Activated T-cell treated with anti-CD3 and anti-CD28 coated beads, Interleukin-2, amount 50 U/mL, for 1 hour (primary cell): ENCODE data around the gene SSMEM1.
A peak's percentile ranks its signal among the peaks of the same experiment; 100 is the strongest.
"Not testable (repeated sequence)": the region's sequence is repeated elsewhere in the genome, so short reads cannot be mapped to it uniquely, and the experiment has no call there.

Experiments
- DNase-seq: peaks from one replicate; pipeline ENCODE4 v3.0.0-alpha.2; 2020

The SSMEM1 gene, protein sequence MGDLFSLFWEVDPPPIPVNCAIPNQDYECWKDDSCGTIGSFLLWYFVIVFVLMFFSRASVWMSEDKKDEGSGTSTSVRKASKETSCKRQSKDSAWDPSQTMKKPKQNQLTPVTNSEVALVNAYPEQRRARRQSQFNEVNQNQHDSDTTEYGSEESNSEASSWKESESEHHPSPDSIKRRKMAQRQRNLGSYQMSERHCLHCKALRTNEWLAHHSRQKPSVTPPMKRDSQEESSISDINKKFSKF

DNA sequence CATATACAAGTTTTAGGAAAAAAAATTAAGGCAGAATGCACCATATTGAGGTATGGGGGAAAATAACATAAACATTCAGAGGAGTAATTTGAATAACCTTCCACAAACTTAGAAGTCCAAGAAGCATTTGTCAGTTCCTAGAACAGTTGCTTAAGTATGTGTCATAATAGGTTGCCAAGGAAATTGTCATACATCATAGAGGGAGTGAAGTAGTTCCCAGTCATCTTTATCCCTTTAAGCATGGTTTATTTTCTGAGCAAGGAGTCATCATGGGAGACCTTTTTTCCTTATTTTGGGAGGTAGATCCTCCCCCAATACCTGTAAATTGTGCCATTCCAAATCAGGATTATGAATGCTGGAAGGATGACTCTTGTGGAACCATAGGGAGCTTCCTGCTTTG, at the start of gene SSMEM1:
SSMEM1 (plus strand) TSS at position 219 of the 400 bp plus-strand sequence; CDS start at position 270, 51 bp downstream.
- no peak for DNase-seq

DNA sequence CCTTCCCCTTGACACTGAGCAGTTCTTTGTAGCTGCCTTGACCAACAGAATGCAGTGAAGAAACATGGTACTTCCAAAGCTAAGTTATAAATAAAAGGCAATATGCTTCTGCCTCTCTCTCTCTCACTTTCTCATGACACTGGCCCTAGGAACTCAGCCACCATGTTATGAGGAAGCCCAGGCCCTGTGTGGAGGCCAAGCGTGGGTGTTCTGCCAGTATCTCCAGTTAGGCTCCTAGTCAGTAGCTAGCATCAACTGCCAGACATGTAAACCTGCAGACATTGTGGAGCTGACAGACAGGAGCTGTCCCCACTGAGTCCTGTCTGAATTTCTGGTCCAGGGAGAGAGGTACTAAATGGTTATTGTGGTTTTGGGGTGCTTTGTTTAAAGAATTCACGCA, 47.6 kb upstream of the SSMEM1 start:
- no peak for DNase-seq

DNA sequence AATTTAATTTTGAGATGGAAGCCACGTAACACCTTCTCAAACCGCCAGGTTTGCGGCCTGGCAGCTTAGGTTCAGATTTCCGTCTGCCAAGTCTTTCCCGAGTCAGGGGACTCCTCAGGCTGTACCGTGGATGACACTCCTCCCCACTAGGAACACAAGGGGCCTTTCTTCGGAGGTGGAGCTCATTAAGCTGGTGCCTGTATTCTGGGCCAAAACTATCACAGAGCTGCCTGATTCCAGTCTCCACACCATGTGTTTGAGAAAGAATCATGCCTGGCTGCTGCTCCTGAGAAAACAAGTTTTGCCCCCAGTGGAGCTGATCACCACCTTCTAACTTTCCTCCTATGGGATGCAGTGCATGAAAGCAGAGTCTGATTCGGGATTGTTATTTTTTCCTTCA, 47.2 kb upstream of the SSMEM1 start:
- no peak for DNase-seq

DNA sequence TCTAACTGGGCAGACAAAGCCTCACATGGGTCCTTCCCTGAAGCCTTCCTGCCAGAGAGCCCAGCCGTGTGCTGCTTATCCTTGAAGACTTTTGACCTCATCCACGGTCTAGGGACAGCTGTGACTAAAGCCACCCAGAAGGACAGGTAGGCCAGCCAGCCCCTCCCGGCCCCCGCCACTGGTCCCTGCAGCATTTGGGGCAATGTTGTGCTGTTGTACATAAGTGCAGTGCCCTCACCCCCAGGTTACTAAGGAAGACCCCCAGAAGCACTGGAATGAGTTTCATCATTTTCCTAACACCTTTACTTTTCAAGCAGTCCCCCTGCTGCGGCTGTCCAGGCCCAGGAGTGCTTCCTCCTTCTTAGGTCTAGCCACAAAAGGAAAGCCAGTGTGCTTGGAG, 45.5 kb upstream of the SSMEM1 start:
- no peak for DNase-seq

DNA sequence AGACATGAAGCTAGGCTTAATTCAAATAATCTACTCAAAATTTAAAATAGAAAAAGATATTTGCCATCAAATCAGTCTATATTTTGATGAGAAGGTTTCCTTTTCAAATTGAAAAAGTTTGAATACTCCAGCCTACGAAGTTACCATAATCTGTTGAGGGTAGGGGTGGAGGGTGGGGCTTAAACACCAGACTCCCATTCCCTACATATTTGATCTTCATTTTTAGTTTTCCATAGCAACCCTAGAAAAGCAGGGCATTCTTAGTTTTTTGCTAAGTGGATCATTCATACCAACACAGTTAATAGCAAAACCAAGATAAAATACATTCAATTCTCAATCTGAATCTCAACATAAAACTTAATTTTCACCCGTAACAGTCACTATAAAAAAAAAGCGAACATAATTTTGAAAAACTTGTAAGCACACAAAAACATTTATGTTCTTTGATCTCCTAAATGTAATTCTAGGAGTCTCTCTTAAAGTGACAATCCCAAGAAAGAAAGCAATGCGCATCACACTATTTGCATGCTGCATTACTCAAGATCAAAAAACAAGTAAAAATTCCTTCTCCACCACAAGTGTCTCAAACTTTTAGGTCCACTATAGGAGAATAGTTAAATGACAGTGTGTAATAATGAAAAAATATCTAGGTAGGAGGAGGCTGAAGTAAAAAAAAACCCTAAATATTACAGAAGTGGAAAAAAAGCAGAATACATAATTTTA, 33.3 kb upstream of the SSMEM1 start:
- no peak for DNase-seq

DNA sequence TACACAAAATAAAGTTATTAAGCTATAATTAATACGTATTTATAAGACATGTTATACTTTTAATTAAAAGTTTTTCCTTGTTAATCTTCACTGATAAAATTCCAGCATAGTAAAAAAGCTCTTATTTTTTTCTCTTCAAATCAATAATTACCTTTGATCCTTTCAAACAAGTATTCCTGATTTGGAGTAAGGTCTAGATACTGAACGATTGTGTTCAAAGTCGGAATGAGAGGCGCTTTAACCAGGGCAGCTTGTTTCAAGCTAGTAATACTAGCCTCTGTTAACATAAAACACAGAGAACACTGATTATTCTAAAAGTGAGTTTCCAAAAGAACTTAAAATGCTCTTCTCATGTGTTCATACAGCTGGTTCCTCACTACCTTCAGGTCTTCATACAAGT, 29.4 kb upstream of the SSMEM1 start:
- DNase-seq, result no peak

DNA sequence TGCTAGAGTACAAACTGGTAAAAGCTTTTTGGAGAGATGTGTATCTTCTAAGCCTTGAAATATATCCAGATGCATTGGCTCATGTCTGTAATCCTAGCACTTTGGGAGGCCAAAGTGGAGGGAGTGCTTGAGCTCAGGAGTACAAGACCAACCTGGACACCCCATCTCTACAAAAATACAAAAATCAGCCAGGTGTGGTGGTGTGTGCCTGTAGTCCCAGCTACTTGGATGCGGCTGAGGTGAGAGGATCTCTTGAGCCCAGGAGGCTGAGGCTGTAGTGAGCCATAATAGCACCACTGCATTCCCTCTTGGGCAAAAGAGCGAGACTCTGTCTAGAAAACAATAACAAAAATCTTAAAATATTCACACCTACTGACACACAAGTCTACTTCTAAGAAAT, 28.0 kb upstream of the SSMEM1 start:
- DNase-seq, result no peak

DNA sequence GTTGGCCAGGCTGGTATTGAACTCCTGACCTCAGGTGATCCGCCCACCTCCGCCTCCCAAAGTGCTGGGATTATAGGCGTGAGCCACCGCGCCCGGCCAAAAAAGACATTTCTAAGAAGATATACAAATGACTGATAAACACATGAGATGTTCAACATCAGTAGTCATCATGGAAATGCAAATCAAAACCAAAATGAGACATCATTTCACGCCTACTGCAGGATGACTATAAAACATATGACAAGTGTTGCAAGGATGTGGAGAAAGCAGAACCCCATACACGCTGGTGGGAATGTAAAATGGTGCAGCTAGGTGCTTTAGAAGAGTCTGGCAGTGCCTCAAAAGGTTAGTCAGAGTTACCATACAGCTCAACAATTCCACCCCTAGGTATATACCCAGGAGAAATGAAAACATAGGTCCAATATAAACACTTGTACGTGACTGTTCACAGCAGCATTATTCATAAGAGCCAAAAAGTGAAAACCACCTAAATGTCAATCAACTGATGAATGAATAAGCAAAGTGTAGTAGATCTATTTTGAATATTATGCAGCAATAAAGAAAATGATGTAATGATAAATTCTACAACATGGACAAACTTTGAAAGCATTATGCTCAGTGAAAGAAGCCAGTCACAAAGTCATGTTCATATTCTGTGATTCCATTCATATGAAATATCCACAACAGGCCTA, 26.9 kb upstream of the SSMEM1 start:
- DNase-seq, result no peak

DNA sequence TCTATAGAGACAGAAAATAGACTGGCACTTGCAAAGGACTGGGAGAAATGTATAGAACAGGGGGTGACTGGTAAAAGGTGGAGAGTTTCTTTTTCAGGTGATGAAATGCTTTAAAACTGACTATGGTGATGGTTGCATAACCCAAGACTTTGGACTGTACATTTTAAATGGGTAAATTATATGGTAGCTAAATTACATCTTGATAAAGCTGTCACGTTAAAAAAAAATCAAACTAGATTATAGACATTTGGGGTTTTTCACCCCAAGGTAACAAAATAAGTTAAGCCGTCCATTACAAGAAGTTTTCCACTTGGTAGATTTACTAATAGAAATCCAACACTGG, 26.4 kb upstream of the SSMEM1 start:
- DNase-seq, result no peak

DNA sequence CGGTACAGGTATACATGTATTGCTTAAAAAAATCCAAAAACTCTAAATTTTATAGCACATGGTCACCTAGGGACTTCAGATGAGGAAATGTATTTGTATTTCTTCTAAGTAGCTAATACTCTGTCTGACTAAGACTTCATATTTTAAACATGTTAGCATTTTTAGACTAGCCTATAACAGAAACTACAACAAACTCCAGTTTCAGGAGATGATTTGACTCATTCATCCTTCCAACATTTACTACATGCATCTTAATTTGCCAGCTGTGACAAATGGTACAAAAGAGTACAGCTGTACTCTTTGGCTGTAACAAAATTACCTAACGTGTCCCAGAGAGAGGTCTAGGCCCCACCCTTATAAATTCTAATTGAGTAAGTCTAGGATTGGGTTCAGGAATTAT, 24.7 kb upstream of the SSMEM1 start:
- DNase-seq, result no peak

DNA sequence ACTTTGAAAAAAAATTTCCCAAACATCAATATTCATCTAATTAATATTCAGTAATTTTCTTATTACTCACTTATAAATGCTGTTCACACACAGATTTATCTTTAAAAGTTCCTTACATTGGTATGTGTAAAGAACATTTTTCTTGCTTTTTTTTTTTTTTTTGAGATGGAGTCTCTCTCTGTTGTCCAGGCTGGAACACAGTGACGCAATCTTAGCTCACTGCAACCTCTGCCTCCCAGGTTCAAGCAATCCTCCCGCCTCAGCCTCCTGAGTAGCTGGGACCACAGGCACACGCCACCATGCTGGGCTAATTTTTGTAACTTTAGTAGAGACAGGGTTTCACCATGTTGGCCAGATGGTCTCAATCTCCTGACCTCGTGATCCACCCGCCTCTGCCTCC, 23.3 kb upstream of the SSMEM1 start:
- DNase-seq, result not testable (repeated sequence)

DNA sequence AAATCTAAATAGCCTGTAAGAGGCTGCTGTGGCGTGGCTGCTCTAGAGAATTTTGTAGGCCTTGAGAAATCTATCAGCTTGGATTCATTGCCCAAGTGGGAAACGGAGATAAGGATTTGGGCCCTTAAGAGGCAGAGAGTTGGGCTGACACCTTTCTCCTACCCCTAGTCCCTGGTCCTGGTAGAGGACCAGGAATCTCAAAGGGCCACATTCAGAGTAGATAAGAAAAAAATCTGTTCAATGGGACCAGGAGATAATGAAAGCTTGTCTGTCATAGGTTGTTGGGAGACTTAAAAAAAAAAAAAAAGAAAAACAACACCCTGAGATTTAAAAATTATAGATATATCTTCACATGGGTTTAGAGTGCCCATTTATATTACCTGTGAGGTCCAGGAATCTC, 20.3 kb upstream of the SSMEM1 start:
- DNase-seq, result no peak

DNA sequence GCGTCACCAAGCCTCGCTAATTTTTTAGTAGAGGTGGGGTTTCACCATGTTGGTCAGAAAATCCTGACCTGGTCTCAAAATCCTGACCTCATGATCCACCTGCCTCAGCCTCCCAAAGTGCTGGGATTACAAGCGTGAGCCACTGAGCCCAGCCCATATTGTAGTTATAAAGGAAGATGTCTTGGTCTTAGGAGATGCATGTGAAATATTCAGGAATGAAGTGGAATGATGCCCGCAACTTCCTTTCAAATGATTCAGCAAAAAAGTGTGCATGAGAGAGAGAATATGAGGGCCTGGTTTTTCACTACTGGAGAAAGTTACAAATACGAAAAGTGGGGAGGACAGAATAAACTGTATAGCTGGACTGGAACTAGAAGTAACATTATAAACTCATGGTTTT, 18.3 kb upstream of the SSMEM1 start:
- DNase-seq, result no peak

DNA sequence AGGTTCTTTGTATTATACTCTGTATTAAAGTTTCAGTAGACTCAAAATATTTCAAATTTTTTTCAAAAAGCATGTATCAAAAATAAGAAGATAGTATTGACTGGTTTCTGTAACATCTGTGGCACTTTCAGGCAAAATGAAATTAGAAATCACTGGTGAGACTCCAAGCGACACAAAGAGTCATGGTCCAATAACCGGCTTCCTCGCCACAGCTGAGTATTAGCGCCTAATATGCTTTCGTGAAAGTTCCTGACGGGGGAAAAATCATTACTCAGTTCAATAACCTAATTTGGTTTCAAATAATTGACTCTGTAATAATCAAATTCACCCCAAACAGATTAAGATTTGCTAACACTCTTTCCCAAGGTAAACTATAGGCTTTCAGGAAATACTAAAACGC, 15.9 kb upstream of the SSMEM1 start:
- no peak for DNase-seq

DNA sequence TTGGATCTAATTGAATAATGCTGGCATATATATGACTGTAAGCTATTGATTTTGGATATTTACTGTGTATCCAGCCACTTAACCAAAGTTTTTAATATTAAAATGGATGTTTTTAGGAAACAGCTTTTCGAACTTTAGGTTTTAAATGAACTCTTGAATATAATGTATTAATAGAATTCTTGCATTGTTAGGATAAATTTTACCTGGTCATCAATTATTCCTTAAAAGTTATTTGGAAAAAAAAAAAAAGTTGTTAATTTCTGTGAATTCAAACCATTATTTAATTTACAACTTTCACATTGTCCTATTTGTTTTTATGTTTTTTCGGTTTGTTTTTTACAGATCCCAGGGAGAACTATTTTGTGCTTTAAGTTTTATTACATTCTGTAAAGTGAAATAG, 12.3 kb upstream of the SSMEM1 start:
- no peak for DNase-seq

DNA sequence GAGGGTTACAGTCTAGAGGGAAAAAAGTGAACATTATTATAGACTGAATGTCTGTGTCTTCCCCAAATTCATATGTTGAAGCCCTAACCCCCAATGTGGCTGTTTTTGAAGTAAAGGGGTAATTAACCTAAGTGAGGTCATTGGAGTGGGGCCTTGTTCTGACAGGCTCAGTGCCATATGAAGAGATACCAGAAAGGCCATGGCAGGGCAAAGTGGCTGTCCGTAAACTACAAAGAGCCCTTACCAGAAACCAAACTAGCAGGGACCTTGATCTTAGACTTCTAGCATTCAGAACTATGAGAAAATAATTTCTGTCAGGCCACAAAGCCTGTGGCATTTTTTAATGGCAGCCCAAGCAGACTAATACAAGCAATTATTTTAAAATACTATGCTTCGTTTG, 11.2 kb upstream of the SSMEM1 start:
- no peak for DNase-seq

DNA sequence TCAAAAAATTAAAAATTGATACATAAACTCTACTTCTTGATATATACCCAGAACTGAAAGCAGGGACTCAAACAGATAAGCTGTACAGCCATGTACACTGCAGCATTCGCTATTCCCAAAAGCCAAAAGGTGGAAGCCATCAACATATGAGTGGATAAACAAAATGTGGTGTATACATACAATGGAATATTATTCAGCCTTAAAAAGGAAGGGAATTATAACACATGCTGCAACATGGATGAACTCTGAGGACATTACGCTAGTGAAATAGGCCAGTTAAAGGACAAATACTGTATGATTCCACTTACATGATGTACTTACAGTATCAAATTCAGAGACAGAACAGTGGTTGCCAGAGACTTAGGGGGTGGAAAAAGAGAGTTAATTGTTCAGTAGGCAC, 10.6 kb upstream of the SSMEM1 start:
- no peak for DNase-seq

DNA sequence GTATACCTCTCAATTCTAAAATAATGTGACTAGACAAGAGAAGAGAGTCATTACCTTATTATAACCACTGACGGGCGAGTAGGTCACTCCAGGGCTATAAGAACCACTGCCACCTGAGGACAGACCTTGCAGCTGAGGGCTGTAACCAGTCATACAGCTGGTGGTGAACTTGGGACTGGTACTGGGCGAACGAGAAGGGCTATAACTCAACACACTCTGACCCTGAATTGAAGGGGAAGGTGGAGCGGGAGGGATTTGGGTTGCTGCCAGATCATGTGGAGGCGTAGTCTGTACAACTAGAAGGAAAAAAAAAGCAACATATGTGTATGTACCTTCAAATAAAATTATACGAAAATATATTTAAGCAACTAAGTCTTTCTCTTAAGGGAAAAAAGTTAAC, 5.9 kb upstream of the SSMEM1 start:
- no peak for DNase-seq

DNA sequence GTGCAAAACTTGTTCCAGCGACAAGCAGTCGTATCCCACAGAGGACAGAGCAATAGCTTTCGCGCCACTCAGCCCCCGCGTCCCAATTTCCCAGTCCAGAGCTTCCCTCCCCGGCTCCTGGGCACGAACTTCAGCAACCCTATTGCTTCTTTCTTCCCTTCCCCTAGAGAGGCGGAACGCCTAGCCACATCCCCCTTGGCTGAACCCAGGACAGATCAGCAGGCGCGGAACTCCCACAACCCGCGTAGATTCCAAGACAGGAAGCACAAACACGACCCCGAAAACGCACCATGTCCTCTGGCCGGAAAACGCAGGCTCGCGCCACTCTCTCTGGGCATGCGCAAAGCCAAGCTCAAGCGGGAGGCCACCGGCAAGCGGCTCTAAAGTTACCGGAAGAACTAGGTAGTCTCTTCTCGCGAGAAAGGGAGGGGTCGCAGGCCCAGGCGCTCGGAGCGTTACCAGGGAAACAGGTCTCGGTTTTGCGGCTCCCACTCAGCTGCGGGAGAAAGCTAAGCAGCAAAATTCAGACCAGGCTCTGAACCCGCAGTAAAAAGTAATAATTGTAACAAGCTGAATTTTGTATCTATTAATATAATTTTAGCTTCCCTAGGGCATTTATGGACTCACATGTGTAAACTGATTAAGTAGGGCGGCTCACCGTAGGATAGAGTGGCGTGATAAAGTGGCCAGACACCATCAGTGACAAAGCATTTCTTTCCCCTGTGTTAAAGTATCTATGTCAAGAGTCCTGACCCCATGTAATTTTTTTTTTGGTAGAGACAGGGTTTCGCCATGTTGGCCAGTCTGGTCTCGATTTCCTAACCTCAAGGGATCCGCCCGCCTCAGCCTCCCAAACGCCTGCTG, 2.3 kb upstream of the SSMEM1 start, which contains the start of gene TMEM209:
TMEM209 (minus strand) TSS at position 323 of the 864 bp plus-strand sequence; CDS start at position 292, 31 bp downstream.
- peak; percentile 89 for DNase-seq

DNA sequence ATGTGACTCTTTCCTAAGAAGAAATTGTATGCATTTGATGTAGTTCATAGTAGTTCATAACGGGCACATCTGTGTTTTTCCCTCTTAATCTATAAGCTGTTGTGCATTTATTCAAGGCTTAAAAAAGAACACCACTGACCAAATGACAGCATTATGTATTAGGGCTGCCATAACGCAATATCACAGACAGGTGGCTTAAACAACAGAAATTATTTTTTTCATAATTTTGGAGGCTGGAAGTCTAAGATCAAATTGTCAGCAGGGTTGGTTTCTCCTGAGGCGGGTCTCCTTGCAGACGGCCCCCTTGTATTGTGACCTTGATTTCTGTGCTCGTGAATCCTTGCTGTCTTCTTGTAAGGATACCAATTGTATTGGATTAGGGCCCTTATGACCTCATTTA, 627 bp upstream of the SSMEM1 start:
- no peak for DNase-seq

DNA sequence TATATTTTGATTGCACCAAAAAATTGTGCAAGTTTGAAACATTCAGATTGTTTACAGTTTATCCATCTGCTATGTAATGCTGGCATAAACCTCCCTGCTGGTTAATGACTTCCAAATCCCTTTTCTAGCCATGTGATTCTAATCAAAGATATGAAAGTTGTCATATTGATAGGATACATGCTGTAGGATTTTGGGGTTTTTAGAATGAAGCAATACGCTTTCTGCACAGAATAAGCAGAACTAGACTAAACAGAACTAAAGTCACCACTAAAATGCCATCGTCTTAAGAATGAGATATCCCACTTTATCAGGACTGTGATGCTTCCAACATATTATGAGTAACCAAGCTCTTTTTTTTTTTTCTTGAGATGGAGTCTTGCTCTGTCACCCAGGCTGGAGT, 856 bp downstream of the SSMEM1 start:
- DNase-seq, result no peak

DNA sequence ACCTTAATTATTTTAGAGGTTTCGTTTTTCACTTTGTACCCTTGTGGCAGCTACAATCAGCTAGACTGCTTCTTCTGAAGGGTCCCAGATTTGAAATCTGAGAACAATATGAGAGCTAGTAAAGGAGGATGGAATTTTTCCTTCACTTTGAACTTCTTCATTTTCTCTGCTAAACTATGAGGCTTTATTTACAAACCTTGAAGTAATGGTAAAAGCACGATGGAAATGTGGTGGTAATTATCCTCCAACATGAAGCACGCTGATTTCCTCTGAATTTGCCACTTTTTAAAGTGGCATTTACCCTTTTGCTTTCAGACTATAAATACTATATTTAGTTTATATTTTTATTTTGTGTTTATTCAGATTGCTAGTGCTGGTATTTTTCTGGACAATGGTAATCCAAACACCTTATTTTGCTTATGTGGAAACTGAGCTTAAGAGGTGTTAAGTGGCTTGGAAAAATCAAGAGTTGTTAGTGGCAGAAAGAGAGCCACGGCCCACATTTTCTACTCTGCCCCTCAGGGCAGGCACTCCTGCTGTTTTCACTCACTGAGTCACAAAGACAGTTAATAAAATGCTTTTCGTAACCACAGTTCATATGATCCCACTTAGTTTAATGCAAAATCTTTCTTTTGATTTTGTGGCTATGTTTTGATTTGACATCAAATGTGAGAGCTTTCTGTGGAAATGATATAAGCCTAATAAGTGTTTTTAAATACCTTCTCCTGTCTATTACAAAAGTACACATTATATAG, 2.7 kb downstream of the SSMEM1 start:
- DNase-seq, result no peak

DNA sequence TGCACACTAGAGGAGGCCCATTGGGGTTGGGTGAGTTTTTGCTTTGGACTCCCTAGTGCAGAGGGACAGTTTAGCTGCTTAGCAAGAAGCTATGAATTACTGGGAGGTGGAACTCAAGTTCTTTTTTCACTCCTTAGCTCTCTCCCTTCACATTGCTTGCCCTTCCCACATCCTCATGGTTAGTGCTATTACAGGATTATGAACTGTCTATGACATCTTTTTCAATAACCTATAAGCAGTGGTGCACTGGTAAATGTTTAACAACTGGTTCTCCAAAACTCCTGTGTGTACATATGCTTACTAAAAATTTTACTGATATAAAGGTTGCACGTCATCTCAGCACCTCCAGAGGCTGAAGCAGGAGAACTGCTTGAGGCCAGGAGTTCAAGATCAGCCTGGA, 6.2 kb downstream of the SSMEM1 start:
- DNase-seq, result no peak
